ENCODE measurements around the gene PRKRA.
"Not testable (repeated sequence)": the region's sequence is repeated elsewhere in the genome, so short reads cannot be mapped to it uniquely, and the experiment has no call there.

PRKRA gene

DNA sequence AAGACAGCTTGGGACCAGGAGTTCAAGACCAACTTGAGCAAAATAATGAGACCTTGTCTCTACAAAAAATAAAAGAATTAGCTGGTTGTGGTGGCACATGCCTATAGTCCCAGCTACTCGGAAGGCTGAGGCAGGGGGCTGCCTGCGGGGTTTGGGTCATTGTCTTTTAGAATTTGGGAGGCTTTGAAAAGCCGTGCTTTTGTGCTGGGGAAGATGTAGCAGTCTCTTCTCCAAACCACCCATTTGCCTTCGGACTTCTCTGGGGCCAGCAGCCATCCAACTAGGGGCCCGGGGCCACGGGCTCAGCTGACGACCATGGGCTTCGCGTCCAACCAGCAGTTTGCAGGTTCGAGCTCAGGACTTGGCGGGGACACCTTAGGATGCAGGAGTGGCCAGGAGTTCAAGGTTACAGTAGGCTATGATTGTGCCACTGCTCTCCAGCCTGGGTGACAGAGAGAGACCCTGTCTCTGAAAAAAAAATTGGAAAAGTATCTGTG is 6.5 kb upstream of the PRKRA start:
- no peak for DNase-seq (ENCODE audit: low spot score)

DNA sequence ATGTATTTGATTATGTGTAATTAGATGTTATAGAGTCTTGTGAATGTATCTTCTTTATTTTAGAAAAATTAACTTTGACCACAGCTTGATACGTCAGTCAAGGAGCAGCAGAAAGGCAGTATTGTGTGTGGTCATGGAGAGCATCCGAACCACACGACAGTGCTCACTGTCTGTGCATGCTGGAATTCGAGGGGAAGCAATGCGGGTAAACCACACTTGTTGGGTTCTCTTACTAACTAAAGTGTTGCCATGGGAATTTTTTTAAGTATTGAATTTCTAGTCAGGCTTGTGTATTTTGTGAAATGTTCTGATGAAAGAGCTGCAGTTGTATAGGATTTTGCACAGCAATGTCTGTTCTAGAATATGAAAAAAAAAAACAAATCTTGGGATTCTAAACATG is 5.0 kb upstream of the PRKRA start:
- DNase-seq (ENCODE audit: low spot score): no peak

DNA sequence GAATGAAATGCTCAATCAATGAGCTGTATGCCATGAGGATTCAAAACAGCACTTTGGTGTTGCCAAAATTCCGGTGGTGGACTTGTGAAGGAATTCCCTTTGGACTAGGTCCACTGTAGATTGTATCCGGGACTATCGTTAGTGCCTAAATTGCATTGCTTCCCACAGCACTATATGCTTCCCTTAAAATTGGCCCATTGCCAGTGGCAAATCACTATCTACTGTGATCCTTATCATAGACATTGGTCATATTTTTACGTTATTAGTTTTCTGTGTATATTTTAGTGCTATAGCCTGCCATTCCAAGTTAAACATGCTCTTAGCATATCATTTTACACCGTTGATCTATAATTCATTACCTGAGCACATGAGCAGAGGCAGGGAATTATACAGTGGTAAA is 1.9 kb upstream of the PRKRA start:
- no peak for DNase-seq (ENCODE audit: low spot score)

- DNase-seq (ENCODE audit: low spot score): no peak
Observed at GRCh38 chr2:178452334-178452733, 1.4 kb upstream of the PRKRA start.

- no peak for DNase-seq (ENCODE audit: low spot score)
Observed at GRCh38 chr2:178450524-178450773, 526 bp downstream of the PRKRA start.

DNA sequence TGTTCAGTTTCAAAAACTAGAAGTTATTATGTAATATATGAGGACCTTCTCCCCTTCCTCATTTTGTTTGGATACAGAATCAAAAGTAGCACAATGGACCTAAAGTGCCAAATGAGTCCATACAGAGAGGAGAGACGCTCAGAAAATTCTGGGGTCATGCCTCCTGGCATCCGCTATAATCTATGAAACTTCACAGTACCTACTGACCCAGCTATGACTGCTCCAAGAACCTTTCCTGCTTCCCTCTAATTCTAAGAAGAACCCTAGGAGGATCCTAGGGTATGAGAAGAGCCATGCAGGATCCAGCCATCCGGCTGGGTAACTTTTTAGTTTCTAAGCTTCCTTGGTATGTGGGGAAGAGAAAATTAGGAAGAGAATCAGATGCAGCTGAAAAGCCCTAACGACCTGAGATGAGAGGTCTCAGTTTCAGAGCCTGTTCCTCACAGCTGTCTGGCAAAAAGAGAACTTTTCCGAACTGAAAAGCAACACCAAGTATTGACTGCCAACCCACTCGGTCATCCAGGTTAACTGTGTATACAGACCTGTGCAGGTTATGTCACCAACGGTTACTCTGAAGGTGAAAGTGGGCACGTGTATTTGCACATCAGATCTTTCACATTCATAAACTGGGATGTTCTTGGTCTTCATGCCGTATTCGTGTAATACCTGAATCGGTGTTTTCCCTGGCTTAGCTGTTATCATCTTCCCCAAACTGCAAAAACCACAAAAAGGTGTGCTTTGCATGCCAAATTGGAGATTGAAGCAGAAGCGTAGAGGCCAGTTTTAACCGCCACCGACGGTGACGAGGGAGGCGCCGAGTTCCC is 1.1 kb downstream of the PRKRA start:
- peak; percentile 10 for DNase-seq (ENCODE audit: low spot score)

- DNase-seq (ENCODE audit: low spot score): no peak
Observed at GRCh38 chr2:178448968-178449661, 1.9 kb downstream of the PRKRA start.

DNA sequence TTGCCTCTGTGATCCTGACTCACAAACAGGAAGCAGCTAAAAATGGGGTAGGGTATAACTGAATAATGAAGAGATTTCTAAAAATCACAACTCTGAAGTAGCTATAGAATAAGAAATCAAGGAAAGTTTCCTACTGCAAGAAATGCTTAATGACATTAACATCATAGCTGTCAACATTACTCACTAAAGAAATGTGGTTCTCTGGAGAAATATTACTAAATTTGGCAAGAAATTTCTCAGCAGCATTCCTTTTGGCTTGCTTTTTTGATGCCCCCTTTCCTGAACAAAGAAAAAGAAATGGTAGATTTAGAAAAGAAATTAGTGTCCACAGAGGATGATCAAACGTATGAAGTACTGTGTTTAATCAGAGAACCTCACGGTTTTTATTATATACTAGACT is 9.5 kb downstream of the PRKRA start:
- DNase-seq (ENCODE audit: low spot score): no peak

DNA sequence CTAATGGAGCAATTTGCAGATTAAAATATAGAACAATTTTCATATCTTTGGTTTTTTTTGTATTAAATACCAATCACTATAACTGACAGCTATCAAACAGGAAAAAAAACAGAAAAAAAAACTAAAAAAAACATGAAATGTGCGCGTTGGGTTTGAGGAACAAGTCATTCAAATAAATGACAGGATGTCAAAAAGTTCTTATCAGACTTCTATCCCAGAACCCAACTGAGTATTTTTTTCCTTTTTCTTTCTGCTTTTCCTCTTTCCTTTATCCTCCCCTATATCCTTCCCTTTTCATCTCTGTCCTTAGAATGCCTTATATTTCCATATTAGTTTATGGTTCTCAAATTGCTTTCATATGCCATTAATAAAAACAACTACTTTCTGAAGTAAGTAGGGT is 14.3 kb downstream of the PRKRA start:
- no peak for DNase-seq (ENCODE audit: low spot score)

- DNase-seq (ENCODE audit: low spot score): no peak
Observed at GRCh38 chr2:178429336-178429735, 21.6 kb downstream of the PRKRA start.

DNA sequence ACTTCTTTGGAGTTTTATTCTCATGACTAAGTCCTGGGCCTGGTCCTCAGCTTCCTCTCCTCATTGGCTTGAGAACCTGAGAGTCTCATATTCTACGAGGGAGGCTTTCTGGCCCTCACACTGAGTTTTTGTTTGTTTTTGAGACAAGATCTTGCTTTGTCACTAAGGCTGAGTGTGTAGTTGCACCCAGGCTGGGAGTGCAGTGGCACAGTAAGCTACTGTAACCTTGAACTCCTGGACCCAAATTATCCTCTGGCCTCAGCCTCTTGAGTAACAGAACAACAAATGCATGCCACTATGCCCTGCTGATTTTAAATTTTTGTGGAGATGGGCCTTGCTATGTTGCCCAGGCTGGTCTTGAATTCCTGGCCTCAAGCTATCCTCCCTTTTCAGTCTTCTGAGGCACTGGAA is 22.6 kb downstream of the PRKRA start:
- DNase-seq (ENCODE audit: low spot score): no peak

DNA sequence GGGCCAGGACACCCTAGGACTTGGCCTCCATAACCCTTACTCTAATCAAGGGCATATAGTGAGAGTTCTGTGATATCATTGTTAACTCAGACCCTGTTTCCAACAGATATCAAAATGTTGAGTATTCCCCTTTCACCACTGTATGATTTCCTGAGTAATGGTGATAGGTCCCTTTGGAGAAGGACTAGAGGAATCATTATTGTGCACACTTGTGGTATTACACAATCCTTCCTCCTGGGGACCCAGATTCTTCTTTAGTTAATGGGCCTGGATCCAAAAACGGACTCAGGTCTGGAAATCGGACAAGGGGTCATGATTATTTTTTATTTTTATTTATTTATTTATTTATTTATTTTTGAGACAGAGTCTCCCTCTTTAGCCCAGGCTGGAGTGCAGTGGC is 23.5 kb downstream of the PRKRA start:
- DNase-seq (ENCODE audit: low spot score): no peak

DNA sequence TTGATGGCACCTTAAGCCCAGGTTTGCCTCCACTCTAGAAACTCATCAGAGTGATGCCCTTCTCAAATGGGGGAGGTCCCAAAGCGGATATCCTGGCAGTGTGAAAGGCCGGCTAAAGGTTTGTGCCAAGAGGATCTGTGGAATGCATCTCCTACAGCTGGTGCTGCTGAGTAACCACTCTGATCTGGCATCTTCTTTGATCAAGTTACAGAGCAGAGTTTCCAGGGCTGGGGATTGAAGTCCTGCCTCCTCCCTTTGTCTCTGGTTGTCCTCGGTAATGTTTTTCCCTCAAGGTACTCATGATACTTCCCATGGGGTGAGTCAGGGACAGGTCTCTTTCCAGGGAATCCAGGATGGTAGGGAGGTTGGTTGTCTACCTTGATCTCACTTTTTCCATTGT is 24.6 kb downstream of the PRKRA start:
- no peak for DNase-seq (ENCODE audit: low spot score)

GRCh38 chr2:178425255-178425827 is 25.6 kb downstream of the PRKRA start:
- no peak for DNase-seq (ENCODE audit: low spot score)

DNA sequence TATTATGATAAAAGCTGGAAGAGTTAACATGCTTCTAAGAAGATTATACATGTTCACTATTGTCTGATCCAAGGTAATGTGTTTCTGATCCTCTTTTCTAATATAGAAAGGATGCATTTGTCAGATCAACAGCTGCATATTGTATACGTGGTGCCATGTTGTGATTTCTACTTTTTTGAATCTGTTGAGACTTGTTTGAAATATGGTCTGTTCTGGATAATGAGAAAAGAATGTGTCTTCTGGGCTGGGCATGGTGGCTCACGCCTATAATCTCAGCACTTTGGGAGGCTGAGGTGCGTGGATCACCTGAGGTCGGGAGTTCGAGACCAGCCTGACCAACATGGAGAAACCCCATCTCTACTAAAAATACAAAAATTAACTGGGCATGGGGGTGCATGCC is 27.2 kb downstream of the PRKRA start:
- DNase-seq (ENCODE audit: low spot score): not testable (repeated sequence)

- no peak for DNase-seq (ENCODE audit: low spot score)
Observed at GRCh38 chr2:178422097-178422496, 28.9 kb downstream of the PRKRA start.

- no peak for DNase-seq (ENCODE audit: low spot score)
Observed at GRCh38 chr2:178420463-178420999, 30.4 kb downstream of the PRKRA start.

GRCh38 chr2:178419123-178419522 is 31.9 kb downstream of the PRKRA start:
- DNase-seq (ENCODE audit: low spot score): no peak

- no peak for DNase-seq (ENCODE audit: low spot score)
Observed at GRCh38 chr2:178418426-178418825, 32.5 kb downstream of the PRKRA start.

- no peak for DNase-seq (ENCODE audit: low spot score)
Observed at GRCh38 chr2:178417916-178418315, 33.1 kb downstream of the PRKRA start.

DNA sequence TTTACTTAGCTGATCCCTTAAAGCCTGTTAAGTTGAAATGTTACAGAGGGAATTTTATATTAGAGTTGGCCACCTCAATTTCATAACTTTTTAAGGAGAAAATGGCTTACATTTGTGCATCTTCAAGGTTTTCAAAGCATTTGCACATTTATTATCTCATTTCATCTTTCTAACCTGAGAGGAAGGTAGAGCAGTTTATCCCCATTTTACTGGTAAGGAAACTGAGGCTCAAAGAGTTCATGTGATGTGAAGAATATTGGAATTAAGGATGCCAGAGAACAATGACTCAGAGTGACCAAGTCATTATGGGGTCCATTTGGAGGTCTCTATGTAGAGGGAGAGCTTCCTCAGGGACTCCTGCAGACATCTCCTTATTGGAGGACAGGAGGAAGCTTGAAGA is 35.0 kb downstream of the PRKRA start:
- no peak for DNase-seq (ENCODE audit: low spot score)

- peak; percentile 93 for DNase-seq (ENCODE audit: low spot score)
Observed at GRCh38 chr2:178414266-178415247, 36.4 kb downstream of the PRKRA start.

Data from kidney capillary endothelial cell (primary cell).